Muscle layer of colon (tissue), 2 donors: ENCODE measurements around the gene AUTS2.

Source experiments
- H3K27ac ChIP-seq: one replicate; pipeline ENCODE4 v1.7.0; 2013; ENCODE audit warnings: low read depth, mild to moderate bottlenecking, low read length, moderate library complexity
- H3K27me3 ChIP-seq, 2 donors: one replicate each; pipeline ENCODE4 v1.7.0; 2013; ENCODE audit warnings: low read length in 2 of 2, mild to moderate bottlenecking in 2 of 2; ENCODE audit not compliant: insufficient read depth in 2 of 2, control insufficient read depth in 1 of 2
- H3K36me3 ChIP-seq: one replicate; pipeline ENCODE4 v1.7.0; 2013; ENCODE audit warnings: mild to moderate bottlenecking, low read length; ENCODE audit not compliant: insufficient read depth
- H3K4me1 ChIP-seq: one replicate; pipeline ENCODE4 v1.7.0; 2013; ENCODE audit warnings: mild to moderate bottlenecking, low read length; ENCODE audit not compliant: insufficient read depth
- H3K4me3 ChIP-seq, 2 donors: one replicate each; pipeline ENCODE4 v1.7.0; 2013; ENCODE audit warnings: low read length in 2 of 2, low read depth in 1 of 2, mild to moderate bottlenecking in 1 of 2, moderate library complexity in 1 of 2
- H3K9ac ChIP-seq: one replicate; pipeline ENCODE4 v1.7.0; 2013; ENCODE audit warnings: low read length
- H3K9me3 ChIP-seq: one replicate; pipeline ENCODE4 v1.7.0; 2013; ENCODE audit warnings: mild to moderate bottlenecking, low read length
- donor health status: abdominal sarcoma.
- donor health status: Adenocarcinoma of cecum.

The AUTS2 gene

GRCh38 chr7:69613846-69614245, 15.6 kb downstream of the AUTS2 start:
- Histone ChIP-seq H3K4me3 (no peak overlapping the region), H3K27me3 (no peaks in the 10 kb centered on the region), H3K27ac (no peak overlapping the region), H3K9ac (no peak overlapping the region), H3K36me3 (no peaks in the 10 kb centered on the region), H3K4me1 (peaks cover 3% of the 10 kb centered on the region), H3K9me3 (no peaks in the 10 kb centered on the region)

- no peak overlapping the region for H3K4me3 ChIP-seq
- no peaks in the 10 kb centered on the region for H3K9me3 ChIP-seq
- H3K27me3 ChIP-seq = no peaks in the 10 kb centered on the region
- H3K36me3 ChIP-seq = no peaks in the 10 kb centered on the region
- no peaks in the 10 kb centered on the region for H3K4me1 ChIP-seq
- no peak overlapping the region for H3K27ac ChIP-seq
- H3K9ac ChIP-seq = no peak overlapping the region
Measured at GRCh38 chr7:69615685-69616084, 17.4 kb downstream of the AUTS2 start.

GRCh38 chr7:69617364-69617763, 19.1 kb downstream of the AUTS2 start:
- Histone ChIP-seq H3K4me3 (no peak overlapping the region), H3K4me1 (peaks cover 5% of the 10 kb centered on the region), H3K27me3 (no peaks in the 10 kb centered on the region), H3K9me3 (no peaks in the 10 kb centered on the region), H3K27ac (no peak overlapping the region), H3K9ac (no peak overlapping the region), H3K36me3 (no peaks in the 10 kb centered on the region)

- Histone ChIP-seq H3K27ac (no peak overlapping the region), H3K36me3 (no peaks in the 10 kb centered on the region), H3K4me1 (peaks cover 11% of the 10 kb centered on the region), H3K4me3 (no peak overlapping the region), H3K27me3 (no peaks in the 10 kb centered on the region), H3K9me3 (no peaks in the 10 kb centered on the region), H3K9ac (no peak overlapping the region)
Measured at GRCh38 chr7:69619054-69619453, 20.8 kb downstream of the AUTS2 start.

- Histone ChIP-seq H3K9me3 (no peaks in the 10 kb centered on the region), H3K4me1 (peaks cover 16% of the 10 kb centered on the region), H3K27ac (no peak overlapping the region), H3K4me3 (no peak overlapping the region), H3K36me3 (no peaks in the 10 kb centered on the region), H3K27me3 (no peaks in the 10 kb centered on the region), H3K9ac (no peak overlapping the region)
Measured at GRCh38 chr7:69619635-69620034, 21.4 kb downstream of the AUTS2 start.

GRCh38 chr7:69620063-69620462, 21.8 kb downstream of the AUTS2 start:
- Histone ChIP-seq H3K9me3 (no peaks in the 10 kb centered on the region), H3K27me3 (no peaks in the 10 kb centered on the region), H3K27ac (no peak overlapping the region), H3K36me3 (no peaks in the 10 kb centered on the region), H3K4me1 (peaks cover 18% of the 10 kb centered on the region), H3K9ac (no peak overlapping the region), H3K4me3 (no peak overlapping the region)

GRCh38 chr7:69620650-69621049, 22.4 kb downstream of the AUTS2 start:
- peaks cover 18% of the 10 kb centered on the region for H3K4me1 ChIP-seq
- no peak overlapping the region for H3K9ac ChIP-seq
- H3K27ac ChIP-seq = no peak overlapping the region
- no peaks in the 10 kb centered on the region for H3K36me3 ChIP-seq
- H3K9me3 ChIP-seq = no peaks in the 10 kb centered on the region
- H3K4me3 ChIP-seq = no peak overlapping the region
- H3K27me3 ChIP-seq = no peaks in the 10 kb centered on the region

- Histone ChIP-seq H3K9ac (no peak overlapping the region), H3K4me3 (no peak overlapping the region), H3K4me1 (peaks cover 18% of the 10 kb centered on the region), H3K36me3 (no peaks in the 10 kb centered on the region), H3K27me3 (no peaks in the 10 kb centered on the region), H3K9me3 (no peaks in the 10 kb centered on the region), H3K27ac (no peak overlapping the region)
Measured at GRCh38 chr7:69622014-69622835, 23.9 kb downstream of the AUTS2 start.

GRCh38 chr7:69622960-69623359, 24.7 kb downstream of the AUTS2 start:
- Histone ChIP-seq H3K9me3 (no peaks in the 10 kb centered on the region), H3K36me3 (no peaks in the 10 kb centered on the region), H3K4me3 (no peak overlapping the region), H3K27ac (no peak overlapping the region), H3K4me1 (peaks cover 18% of the 10 kb centered on the region), H3K27me3 (no peaks in the 10 kb centered on the region), H3K9ac (no peak overlapping the region)

GRCh38 chr7:69624435-69625230, 26.4 kb downstream of the AUTS2 start:
- H3K4me1 ChIP-seq = peaks cover 26% of the 10 kb centered on the region

GRCh38 chr7:69625238-69625637, 27.0 kb downstream of the AUTS2 start:
- H3K27me3 ChIP-seq = no peaks in the 10 kb centered on the region
- H3K9me3 ChIP-seq = no peaks in the 10 kb centered on the region
- H3K27ac ChIP-seq = no peak overlapping the region
- H3K9ac ChIP-seq = no peak overlapping the region
- H3K36me3 ChIP-seq = no peaks in the 10 kb centered on the region
- peaks cover 31% of the 10 kb centered on the region for H3K4me1 ChIP-seq
- H3K4me3 ChIP-seq = no peak overlapping the region

More at GRCh38 chr7:69624435-69625230, 26.4 kb downstream of the AUTS2 start:
- H3K9me3 ChIP-seq = no peaks in the 10 kb centered on the region
- no peaks in the 10 kb centered on the region for H3K27me3 ChIP-seq
- no peak overlapping the region for H3K9ac ChIP-seq
- H3K27ac ChIP-seq = no peak overlapping the region
- no peak overlapping the region for H3K4me3 ChIP-seq
- no peaks in the 10 kb centered on the region for H3K36me3 ChIP-seq
